NCI-H128 (cell line): ENCODE results near the gene BLOC1S4.

Experiments
- DNase-seq: peaks from one replicate; lab custom pipeline; 2025; ENCODE audit not compliant: unreplicated experiment; lab: John Stamatoyannopoulos, UW

BLOC1S4 gene

DNA sequence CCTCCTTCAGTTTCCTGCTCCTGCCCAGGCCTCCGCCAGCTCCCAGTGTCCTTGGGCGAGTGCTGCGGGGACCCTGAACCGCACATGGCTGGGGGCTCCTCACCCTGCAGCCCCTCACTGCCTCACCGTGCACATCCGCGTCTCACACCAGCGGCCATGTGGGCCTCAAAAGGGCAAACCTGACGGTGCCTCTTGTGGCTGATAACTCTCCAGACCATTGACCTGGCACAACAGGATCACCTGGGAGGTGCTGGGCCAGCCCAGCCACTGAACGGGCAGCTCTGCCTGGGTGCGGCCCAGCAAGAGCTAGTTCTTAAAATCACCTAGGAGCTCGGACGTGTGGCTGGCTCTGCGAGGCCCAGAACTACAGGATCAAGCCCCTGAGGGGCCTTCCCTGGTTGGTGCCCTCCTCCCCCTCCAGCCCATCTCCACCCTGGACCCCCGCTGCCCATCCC, 26.4 kb upstream of the BLOC1S4 start:
- no peak for DNase-seq

DNA sequence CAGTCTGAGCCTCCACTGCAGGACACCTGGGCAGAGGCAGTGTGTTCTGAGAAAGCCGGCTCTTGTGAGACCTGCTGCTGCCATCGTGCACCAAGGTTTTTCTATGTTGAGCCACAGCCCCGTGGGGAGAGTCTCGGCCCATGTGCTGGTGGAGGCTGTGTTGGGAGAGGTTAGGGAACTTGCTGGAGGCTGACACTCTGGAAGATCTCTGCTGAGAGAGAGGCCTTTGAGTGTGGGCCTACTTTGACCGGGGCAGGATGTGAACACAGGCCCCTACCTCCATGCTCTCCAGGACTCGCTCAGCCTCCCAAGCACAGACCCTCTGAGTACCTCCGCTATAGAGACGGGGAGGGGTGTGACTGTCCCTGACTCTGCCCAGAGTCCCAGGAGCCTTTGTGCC, 23.6 kb upstream of the BLOC1S4 start:
- DNase-seq = no peak

DNA sequence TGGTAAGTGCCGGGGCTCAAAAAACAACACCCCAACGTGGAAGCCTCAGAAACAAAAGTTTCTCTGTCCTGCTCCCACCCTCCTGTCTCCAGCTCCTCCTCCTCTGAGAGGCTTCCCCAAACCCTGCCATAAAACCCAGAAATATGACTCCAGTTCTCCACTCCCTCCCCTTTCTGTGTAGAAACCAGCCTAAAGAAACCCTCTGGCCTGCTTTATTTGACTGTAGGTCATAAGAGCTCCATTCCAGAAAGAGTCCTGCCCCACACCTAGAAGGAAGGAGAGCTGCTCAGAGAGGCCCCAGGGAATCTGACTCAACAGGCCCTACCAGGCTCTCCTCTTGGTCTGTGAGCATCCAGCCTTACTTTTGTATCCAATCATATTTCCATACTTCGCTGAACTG, 23.2 kb upstream of the BLOC1S4 start:
- DNase-seq = no peak

DNA sequence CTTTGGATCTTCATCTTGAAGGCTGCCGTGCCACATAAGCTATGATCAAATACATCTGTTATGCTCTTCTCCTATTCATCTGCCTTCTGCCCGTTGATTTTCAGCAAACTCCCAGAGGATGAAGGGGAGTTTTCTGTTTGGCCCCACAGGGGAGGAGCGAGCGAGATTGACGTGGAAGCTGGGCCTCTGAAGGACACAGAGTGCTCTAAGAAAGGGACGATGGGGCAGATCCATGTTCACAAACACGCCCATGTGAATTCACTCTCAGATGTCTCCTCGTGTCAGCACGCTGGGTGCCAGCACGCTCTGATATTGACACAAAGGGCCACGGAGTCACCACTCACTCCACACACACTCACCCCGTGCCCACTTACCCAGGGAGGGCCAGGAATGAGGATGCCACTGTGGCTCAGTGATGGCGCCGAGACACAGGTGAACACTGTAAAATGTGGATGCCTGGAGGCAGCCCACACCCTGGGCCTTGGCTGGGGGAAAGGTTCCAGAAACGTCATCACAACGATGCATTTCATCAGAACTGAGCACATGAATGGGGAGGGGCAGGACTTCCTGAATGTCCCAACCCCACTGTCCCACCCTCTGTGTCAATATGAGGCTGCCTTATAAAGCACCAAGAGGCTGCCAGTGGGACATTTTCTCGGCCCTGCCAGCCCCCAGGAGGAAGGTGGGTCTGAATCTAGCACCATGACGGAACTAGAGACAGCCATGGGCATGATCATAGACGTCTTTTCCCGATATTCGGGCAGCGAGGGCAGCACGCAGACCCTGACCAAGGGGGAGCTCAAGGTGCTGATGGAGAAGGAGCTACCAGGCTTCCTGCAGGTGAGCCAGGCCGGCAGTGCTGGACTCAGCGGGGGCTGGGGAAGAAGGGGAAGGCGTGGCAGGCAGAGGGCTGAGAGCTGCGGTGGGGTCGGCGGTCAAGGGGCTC, 22.5 kb upstream of the BLOC1S4 start, which contains the start of gene S100P:
Gene S100P, plus strand, starts transcription at position 648 of the 946 bp plus-strand sequence. Its CDS starts 55 bp downstream, at position 703.
- no peak for DNase-seq

DNA sequence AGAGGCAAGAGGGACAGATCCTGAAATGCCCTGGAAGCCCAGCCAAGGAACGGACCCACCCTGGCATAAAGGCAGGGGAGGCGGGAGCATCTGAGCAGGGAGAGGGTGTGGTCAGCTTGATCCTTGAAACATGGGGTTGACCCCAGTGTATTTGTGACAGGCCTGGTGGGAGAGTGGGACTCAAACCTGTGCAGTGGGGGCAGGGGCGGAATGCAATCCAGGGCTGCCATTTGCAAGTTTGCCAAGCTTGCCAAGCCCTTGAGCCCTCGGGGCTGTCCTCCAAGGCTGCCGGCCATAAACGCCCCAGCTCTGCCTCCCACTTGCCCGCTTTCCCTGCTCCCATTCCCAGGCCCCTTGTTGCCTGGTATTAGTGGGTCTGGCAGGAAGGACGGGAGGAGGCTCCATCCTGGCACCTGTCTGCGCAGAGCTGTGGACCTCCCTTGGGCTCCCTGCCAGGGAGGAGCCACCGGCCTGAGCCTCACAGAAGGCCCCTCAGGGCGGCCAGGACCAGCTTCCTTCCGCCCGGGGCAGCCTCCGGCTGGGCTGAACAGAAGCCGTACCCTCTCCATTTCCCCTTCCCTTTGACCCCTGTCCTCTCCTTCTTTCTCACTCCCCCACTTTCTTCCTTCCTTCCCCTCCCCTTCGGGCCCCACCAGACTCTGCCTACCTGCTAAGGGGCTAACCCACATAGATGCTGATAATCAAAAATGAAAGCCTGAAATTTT, 21.6 kb upstream of the BLOC1S4 start:
- DNase-seq = no peak

DNA sequence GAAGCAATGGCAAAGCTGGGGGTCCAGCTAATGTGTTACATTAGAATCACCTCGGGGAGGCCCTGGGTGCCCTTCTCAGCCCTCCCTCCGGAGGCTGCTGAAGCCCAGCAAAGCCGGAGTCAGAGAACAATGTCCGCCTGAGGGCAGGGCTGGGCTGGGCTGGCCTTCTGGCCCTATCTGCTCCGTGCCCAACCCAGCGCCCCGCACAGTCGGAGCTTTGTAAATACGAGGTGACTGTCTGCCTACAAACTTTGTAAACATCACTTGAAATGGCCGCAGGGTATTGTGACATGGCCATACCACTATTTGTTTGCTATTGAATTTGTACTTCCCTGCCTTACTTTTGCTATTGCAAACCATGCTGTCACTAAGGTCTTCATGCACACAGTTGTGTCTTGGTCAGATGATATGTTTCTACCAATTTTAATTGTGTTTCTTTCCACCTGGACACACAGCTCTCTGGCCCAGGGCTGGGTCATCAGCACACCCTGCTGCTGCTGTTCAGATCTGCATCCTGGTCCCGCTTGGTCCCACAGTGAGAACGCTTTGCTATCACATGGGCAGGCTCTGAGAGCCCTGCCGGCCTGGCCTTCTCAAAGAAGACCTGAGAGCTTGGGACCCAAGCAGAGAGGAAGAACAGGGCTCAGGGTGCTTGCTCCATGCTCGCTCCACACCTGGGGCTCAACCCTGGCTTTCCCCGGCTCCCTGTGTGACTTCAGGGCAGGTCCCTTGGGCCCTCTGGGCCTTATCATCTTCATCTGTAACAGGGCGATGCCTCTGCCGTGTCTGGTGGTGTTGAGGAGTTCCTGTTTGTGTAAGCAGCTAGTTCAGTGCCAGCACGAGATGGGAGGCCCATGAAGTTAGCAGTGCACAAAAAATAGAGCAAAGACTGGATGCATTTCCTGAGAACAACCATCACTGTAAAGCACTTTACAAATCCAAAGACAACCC, 20.0 kb upstream of the BLOC1S4 start:
- DNase-seq = no peak

DNA sequence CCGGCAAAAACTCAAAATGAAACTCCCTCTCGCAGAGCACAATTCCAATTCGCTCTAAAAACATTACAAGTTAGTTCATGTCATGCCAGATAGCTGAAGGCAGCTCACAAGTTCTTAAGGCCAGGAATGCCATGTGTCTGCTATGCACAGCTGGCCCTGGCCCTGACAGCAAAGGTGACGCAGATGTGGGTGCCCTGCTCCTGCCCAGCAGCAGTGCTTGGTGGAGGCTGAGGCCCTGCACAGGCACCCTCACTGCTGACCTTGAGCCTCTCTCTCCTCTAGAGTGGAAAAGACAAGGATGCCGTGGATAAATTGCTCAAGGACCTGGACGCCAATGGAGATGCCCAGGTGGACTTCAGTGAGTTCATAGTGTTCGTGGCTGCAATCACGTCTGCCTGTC, 19.4 kb upstream of the BLOC1S4 start:
- DNase-seq = no peak

DNA sequence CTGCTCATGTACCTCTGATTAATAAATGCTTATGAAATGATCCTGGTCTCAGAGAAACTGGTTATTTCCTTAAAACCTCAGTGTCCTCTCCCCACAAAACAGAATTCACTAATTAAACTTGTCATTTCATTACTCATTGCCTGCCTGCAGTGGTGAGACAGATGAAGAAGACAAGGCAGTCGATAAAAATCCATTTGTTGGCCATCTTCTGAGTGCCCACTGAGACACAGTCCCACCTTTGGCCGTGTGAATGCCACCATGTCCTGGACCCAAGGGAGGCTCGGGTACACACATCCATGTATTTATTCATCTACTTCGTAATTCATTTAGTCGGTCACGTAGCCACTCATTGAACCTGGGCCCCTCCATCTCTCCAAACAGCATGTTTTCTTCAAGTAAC, 18.8 kb upstream of the BLOC1S4 start:
- no peak for DNase-seq

DNA sequence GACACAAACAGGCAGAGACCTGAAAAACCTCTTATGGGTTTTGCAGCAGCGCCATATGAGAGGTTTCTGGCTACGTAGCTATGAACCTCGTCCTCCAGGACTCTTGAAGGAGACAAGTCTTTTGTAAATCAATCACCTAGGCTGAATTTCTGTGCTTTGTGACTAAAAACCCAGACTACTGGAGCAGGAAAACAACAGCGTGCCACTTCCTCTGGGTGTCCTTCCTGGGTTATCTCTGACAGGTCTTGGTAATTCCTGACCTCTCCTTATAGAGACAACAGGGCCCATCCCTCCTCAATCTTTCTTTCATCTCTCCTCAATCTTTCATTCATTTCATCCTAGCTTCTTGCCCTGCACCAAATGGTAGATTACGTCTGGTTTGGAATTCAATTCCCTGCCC, 16.6 kb upstream of the BLOC1S4 start:
- no peak for DNase-seq

DNA sequence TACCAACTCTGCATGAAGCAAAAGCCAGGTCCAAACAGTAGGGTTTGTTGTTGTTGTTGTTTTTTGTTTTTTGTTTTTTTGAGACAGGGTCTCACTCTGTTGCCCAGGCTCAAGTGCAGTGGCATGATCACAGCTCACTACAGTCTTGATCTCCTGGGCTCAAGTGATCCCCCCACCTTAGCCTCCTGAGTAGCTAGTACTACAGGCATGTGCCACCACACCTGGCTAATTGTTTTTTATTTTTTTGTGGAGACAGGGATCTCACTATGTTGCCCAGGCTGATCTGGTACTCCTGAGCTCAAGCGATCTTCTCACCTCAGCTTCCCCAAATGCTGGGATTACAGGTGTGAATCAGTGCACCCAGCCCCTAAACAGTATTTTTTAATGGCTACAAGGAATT, 16.1 kb upstream of the BLOC1S4 start:
- no peak for DNase-seq

DNA sequence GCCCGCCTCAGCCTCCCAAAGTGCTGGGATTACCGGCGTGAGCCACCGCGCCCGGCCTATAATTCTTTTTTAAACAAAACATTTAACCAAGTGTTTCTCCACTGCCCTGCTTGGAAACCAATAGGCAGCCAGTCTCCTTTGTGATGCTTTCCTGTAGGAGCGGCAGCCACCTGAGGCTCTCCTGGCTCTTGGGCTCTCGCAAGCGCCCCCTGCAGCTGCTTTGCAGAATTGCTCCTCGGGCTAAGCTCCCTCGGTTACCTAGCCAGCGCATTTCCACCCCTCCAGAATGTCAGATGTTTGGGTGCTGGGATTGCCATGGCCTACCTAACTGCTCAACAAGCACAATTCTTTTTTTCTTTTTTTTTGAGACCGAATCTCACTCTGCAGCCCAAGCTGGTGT, 14.6 kb upstream of the BLOC1S4 start:
- no peak for DNase-seq

DNA sequence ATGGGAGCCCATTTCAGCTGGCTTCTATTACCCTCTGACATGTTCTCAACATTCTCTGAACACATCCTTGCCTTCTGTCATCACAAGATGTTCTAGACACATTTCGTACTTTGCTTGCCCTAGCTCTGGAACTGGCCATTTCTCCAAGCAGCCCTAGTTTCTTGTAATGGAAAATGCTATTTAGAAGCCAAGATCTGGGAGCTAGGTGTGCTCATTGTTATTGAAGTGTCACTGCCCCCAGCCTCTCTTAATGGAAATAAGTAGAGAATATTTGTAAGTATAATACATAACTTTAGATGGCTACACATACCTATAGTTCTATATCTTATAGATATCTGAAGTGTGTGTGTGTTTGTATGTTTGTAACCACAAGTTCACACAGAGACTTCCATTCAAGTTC, 13.2 kb upstream of the BLOC1S4 start:
- DNase-seq = no peak

DNA sequence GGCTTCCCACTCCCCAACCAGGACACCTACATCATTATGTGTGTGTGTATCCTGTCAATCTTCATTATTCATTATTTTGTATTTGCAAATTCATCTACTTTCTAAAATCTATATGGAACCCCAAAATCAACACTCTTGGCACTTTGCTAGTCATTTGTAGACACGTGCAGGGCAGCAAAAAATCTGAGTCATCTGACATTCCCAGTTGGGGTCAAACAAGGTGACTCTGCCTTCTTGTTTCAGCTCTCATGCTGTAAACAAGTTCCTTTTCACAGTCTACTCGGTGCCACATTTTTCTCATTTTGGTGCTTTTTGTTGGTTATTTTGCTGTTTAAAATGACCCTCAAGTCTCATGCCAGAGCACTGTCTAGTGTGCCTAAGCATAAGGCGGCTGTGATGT, 12.2 kb upstream of the BLOC1S4 start:
- DNase-seq = no peak

DNA sequence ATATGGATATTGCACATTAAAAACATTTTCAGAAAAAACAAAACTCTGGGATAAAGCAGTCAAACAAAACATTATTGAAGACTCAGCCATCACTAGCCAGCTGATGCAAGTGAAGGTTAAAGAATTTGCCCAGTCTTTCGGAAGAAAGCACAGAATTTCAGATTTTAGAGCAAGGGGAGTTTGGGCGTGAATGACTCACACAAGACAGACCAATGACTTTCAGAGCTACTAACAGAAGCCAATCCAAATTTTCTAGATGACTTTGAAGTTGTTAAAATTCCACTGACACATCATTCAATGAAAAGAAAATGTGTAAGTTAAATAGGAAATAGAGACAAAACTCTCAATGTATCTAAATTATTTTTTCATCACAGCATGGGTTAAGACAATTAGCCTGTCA, 10.3 kb upstream of the BLOC1S4 start:
- no peak for DNase-seq

DNA sequence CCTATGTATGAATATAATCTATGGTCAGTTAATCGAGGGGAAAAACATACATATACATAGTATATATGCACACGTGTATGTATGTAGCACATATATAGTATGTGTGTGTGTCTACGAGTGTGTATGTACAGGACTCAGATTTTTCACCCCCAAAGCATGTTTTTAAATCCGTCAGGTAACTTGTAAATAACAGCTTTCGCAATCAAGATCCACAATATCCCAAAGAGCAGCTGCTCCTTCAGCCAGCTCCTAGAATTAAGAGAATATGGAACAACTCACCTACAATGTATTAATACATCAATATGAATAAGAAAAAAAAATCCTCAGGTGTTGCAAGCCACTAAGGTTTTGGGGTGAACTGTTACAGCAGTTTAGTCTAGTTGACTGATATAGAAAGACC, 9.8 kb upstream of the BLOC1S4 start:
- DNase-seq = no peak

DNA sequence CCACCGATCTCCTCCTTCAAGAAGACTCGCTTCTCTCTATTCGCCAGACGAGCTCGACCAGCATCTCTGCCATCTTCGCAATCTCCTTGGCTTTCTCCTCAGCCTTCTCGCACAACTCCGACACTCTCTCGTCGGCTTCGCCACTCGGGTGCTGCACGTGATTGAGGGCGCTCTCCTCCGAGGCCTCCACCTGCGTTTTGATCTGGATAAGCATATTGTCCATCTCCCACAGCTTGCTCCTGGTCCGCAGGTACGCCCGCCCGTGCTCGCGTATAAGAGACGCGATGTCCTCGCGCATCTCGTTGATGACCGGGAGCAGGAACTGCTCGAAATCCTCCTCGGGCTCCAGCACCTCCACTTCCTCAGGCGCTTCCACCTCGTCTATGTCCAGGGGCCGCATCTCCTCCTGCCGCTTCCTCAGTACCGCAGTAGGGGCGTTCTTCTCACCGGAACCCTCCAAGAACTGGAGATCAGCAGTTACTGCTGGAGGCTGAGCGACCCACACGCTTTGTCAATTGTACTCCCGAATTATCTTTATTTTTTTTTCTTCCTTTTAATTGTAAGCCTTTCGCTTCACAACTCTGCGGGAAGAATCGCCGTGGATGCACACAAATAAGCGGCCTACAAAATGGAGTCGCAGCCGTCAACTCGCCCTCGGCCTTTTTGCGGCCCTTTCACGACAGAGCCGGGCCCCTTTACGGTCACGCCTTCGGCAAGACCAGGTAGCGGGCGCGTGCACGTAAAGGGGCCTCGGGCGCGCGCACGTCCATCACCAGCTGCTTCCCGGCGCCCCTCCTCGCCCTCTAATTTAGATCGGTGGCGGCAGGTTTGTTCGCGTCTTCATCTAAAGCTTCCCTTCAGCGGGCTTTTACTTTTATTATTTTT, 6.5 kb upstream of the BLOC1S4 start, which contains the start of gene MRFAP1L1:
Gene MRFAP1L1, minus strand, starts transcription at position 636 of the 885 bp plus-strand sequence. Its CDS starts 236 bp downstream, at position 400.
- peak; percentile 87 for DNase-seq

DNA sequence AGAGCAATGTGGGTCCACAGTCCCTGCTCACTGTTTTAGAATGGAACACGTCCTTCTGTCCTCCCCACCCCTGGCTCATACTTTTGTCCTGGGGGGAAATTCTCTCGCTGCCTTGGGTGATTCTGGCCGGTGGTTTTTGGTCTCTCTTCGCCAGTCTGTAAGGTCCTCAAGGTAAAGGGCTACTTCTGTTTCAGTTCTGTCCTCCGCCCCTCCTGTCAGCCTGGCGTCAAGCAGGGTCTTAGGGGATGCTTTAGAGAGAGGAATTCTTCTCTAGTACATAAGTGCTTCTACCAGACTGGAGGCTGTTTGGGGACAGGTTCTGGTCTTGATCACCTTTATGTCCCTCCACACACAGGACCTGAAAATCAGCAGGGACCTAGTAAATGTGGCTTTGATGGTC, 5.7 kb upstream of the BLOC1S4 start:
- no peak for DNase-seq

DNA sequence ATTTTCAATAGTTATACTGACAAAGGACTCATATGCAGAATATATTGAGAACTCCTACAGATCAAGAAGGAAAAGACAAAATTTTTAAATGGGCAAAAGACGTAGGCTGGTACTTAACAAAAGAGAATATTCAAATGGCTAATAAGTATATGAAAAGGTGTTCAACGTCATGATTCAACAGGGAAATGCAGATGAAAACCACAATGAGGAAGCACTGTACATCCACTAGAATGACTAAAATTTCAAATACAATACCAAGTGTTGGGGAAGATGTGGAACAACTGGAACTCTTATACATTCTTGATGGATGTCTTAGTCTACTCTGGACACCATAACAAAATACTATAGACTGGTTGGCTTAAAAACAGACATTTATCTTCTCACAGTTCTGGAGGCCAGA, 5.0 kb upstream of the BLOC1S4 start:
- DNase-seq = no peak

DNA sequence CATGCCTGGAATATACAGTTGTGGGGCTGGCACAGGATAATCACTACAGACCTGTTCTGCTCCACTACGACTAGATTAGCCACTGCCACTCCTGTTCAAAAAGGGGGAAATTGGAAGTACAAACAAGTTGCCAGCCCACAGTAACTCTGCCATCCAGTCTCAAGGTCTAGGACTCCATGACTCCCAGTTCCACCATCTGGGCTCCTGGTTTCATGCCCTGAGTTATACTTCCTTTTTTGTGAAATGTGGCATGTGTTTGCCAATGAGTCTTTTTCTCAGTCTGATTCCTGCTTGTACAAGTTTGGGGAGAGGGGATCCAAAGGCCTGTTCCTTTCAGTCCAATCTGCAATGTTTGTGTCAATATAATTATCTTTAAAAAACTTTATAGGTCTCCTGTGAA, 1.0 kb upstream of the BLOC1S4 start:
- DNase-seq = no peak

DNA sequence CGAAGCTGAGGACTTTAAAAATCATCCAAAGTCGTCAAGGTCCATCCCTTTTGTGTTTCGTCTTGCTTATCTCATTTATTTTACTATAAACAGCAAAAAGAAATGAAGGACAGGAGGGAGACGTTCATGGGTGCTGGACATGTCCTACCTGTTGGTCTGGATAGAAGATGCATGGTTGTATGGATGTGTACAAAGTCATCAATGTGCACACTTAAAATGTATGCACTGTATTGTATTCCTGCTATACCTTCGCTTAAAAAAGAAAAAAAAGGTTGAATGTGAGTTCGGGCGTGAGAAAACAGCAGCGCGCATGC, 313 bp upstream of the BLOC1S4 start:
- no peak for DNase-seq
